Measurements from ENCODE around the gene SMIM38.

The SMIM38 gene

GRCh38 chr11:69155302-69156234, at the start of gene SMIM38:
Gene SMIM38, plus strand, starts transcription at chr11:69155935. Its CDS starts 1,912 bp downstream, at chr11:69157847.
- DNase-seq: no peak

- no peak for DNase-seq
These were observed 49.5 kb upstream of the SMIM38 start for GRCh38 chr11:69106031-69106811.

- DNase-seq: no peak
These were observed 48.3 kb upstream of the SMIM38 start for GRCh38 chr11:69107413-69107812.

- DNase-seq: no peak
These were observed 47.7 kb upstream of the SMIM38 start for GRCh38 chr11:69108030-69108429.

- DNase-seq: no peak
These were observed 47.2 kb upstream of the SMIM38 start for GRCh38 chr11:69108559-69108958.

GRCh38 chr11:69109101-69109500, 46.6 kb upstream of the SMIM38 start:
- no peak for DNase-seq

GRCh38 chr11:69110451-69110850, 45.3 kb upstream of the SMIM38 start:
- DNase-seq: no peak

GRCh38 chr11:69111624-69112542, 43.9 kb upstream of the SMIM38 start:
- DNase-seq: no peak

GRCh38 chr11:69113226-69113625, 42.5 kb upstream of the SMIM38 start:
- DNase-seq: no peak

GRCh38 chr11:69113646-69114340, 41.9 kb upstream of the SMIM38 start:
- no peak for DNase-seq

- no peak for DNase-seq
These were observed 41.4 kb upstream of the SMIM38 start for GRCh38 chr11:69114362-69114761.

GRCh38 chr11:69114811-69115523, 40.8 kb upstream of the SMIM38 start:
- no peak for DNase-seq

- no peak for DNase-seq
These were observed 39.9 kb upstream of the SMIM38 start for GRCh38 chr11:69115586-69116560.

- DNase-seq: no peak
These were observed 39.1 kb upstream of the SMIM38 start for GRCh38 chr11:69116671-69117070.

GRCh38 chr11:69119190-69119589, 36.5 kb upstream of the SMIM38 start:
- DNase-seq: no peak

GRCh38 chr11:69120096-69120875, 35.4 kb upstream of the SMIM38 start:
- no peak for DNase-seq

- DNase-seq: no peak
These were observed 34.7 kb upstream of the SMIM38 start for GRCh38 chr11:69121021-69121420.

GRCh38 chr11:69121621-69122325, 34.0 kb upstream of the SMIM38 start:
- DNase-seq: no peak

GRCh38 chr11:69122326-69122629, 33.5 kb upstream of the SMIM38 start:
- no peak for DNase-seq
